ENCODE results near the gene MMP24OS. TPM values are rescaled to one million over a fixed set of nuclear protein-coding genes. Genes with fewer than 3 reads are reported as not detected.

Gene MMP24OS
- total RNA-seq, 1 experiment from 2014 or later = 59.6 TPM

- TF ChIP-seq MAX (IDR thresholded peaks at IDR 0.05) = no peak
Observed at GRCh38 chr20:35290186-35290886, 12.4 kb upstream of the MMP24OS start (continued).

GRCh38 chr20:35288325-35289060, 10.6 kb upstream of the MMP24OS start:
- ChIA-PET RAD21 (ENCODE audit: low non-redundant PET in 1 of 2, low total read pairs in 2 of 2, uncharacterized antibody in 2 of 2, unreplicated experiment in 2 of 2) (no interaction called here), CTCF (interaction anchor here (1.5 kb wide), 1 partner anchor 16 kb away, joined by 8 read pairs; no protein-coding TSS in a partner anchor), POLR2A (no interaction called here)
- H2AFZ ChIP-seq (ENCODE audit: low read depth, low read length, poor library complexity, severe bottlenecking) = no peak overlapping the region
- H3K36me3 ChIP-seq (ENCODE audit: control insufficient read depth in 1 of 2, insufficient read depth in 2 of 2, low read length in 2 of 2) = 0 out of 4 replicates have a peak, but pooled peaks cover 0 to 3% of the 10 kb centered on the region in 2 experiments
- H3K4me3 ChIP-seq (replicated peaks in 1 of 2; ENCODE audit: low read depth in 1 of 2, low read length in 2 of 2) = no peak overlapping the region
- H3K9me3 ChIP-seq (ENCODE audit: control insufficient read depth in 1 of 2, insufficient read depth in 1 of 2, low read depth in 1 of 2, low read length in 2 of 2) = no peaks in the 10 kb centered on the region
- no peaks in the 10 kb centered on the region for H3K27me3 ChIP-seq (ENCODE audit: insufficient read depth, low read length)
- H3K9me2 ChIP-seq (ENCODE audit: insufficient read depth) = no peaks in the 10 kb centered on the region
- TF ChIP-seq JUND (IDR thresholded peaks at IDR 0.05) (no peak), CTCF (IDR thresholded peaks at IDR 0.05 in 2 of 3, conservative IDR thresholded peaks at IDR 0.05 in 1 of 3; ENCODE audit: borderline replicate concordance in 1 of 3, insufficient read depth in 1 of 3, low read depth in 2 of 3, low read length in 2 of 3) (no peak), CBX3 (IDR thresholded peaks at IDR 0.05; ENCODE audit: low read depth) (no peak), ZBTB33 (IDR thresholded peaks at IDR 0.05; ENCODE audit: extremely low read depth, insufficient replicate concordance, low read length) (no peak), EZH2phosphoT487 (IDR thresholded peaks at IDR 0.05; ENCODE audit: borderline replicate concordance) (no peak), SP1 (IDR thresholded peaks at IDR 0.05; ENCODE audit: low read depth) (no peak), ATF3 (IDR thresholded peaks at IDR 0.05) (no peak), ZFX (IDR thresholded peaks at IDR 0.05) (no peak), EZH2 (IDR thresholded peaks at IDR 0.05) (no peak), ZNF274 (IDR thresholded peaks at IDR 0.05; ENCODE audit: low read depth, low read length) (no peak), POLR2A (IDR thresholded peaks at IDR 0.05; ENCODE audit: borderline replicate concordance, extremely low read depth, insufficient read depth, insufficient read length) (no peak), EGR1 (IDR thresholded peaks at IDR 0.05; ENCODE audit: low read depth) (no peak), MAX (IDR thresholded peaks at IDR 0.05) (no peak), ELF1 (IDR thresholded peaks at IDR 0.05; ENCODE audit: borderline replicate concordance, low read depth) (no peak)
- TF ChIP-seq, protein P1, sequence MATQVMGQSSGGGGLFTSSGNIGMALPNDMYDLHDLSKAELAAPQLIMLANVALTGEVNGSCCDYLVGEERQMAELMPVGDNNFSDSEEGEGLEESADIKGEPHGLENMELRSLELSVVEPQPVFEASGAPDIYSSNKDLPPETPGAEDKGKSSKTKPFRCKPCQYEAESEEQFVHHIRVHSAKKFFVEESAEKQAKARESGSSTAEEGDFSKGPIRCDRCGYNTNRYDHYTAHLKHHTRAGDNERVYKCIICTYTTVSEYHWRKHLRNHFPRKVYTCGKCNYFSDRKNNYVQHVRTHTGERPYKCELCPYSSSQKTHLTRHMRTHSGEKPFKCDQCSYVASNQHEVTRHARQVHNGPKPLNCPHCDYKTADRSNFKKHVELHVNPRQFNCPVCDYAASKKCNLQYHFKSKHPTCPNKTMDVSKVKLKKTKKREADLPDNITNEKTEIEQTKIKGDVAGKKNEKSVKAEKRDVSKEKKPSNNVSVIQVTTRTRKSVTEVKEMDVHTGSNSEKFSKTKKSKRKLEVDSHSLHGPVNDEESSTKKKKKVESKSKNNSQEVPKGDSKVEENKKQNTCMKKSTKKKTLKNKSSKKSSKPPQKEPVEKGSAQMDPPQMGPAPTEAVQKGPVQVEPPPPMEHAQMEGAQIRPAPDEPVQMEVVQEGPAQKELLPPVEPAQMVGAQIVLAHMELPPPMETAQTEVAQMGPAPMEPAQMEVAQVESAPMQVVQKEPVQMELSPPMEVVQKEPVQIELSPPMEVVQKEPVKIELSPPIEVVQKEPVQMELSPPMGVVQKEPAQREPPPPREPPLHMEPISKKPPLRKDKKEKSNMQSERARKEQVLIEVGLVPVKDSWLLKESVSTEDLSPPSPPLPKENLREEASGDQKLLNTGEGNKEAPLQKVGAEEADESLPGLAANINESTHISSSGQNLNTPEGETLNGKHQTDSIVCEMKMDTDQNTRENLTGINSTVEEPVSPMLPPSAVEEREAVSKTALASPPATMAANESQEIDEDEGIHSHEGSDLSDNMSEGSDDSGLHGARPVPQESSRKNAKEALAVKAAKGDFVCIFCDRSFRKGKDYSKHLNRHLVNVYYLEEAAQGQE (IDR thresholded peaks at IDR 0.05; ENCODE audit: low read depth) = no peak
- no peak overlapping the region for H3K4me2 ChIP-seq (ENCODE audit: low read length)
- no peak overlapping the region for H3K27ac ChIP-seq (ENCODE audit: low read depth, low read length)
- BruUV-seq (replicated peaks) = no TSS peak
- peaks cover 4 to 16% of the 10 kb centered on the region in 2 experiments; a peak in 3 of 4 replicates for H3K4me1 ChIP-seq (ENCODE audit: control insufficient read depth in 1 of 2, insufficient read depth in 2 of 2, low read length in 2 of 2)
- H3K9ac ChIP-seq (ENCODE audit: low read length) = no peak overlapping the region
- no peaks in the 10 kb centered on the region for H4K20me1 ChIP-seq (ENCODE audit: insufficient read depth)
- peaks cover 10% of the 10 kb centered on the region for H3K79me2 ChIP-seq (ENCODE audit: insufficient read depth, low read length)
- intact Hi-C loops (cut with micrococcal nuclease) = no loop called here
- ATAC-seq = no peak
- DNase-seq (ENCODE audit: low read depth, low spot score) = no peak

Measured in HCT116 (cell line).